Subcutaneous abdominal adipose tissue (tissue), 5 donors: ENCODE data around the gene EEF2K.

Experiments used
- H3K27ac ChIP-seq: one replicate; pipeline ENCODE4 v1.7.0; 2013; ENCODE audit warnings: low read depth, mild to moderate bottlenecking, inconsistent platforms, low read length, moderate library complexity
- H3K27me3 ChIP-seq, 5 donors: one replicate each; pipeline ENCODE4 v1.7.0; 2013; ENCODE audit warnings: low read length in 5 of 5, inconsistent platforms in 1 of 5; ENCODE audit not compliant: control insufficient read depth in 5 of 5, insufficient read depth in 4 of 5
- H3K36me3 ChIP-seq, 5 donors: one replicate each; pipeline ENCODE4 v1.7.0; 2013; ENCODE audit warnings: low read length in 5 of 5; ENCODE audit not compliant: control insufficient read depth in 5 of 5, insufficient read depth in 5 of 5
- H3K4me1 ChIP-seq, 5 donors: one replicate each; pipeline ENCODE4 v1.7.0; 2013; ENCODE audit warnings: low read length in 5 of 5, mild to moderate bottlenecking in 3 of 5, moderate library complexity in 1 of 5; ENCODE audit not compliant: control insufficient read depth in 5 of 5, insufficient read depth in 5 of 5
- H3K4me3 ChIP-seq, 5 donors: one replicate each; pipeline ENCODE4 v1.7.0; 2013; ENCODE audit warnings: low read length in 5 of 5, low read depth in 1 of 5
- H3K9ac ChIP-seq, 5 donors: one replicate each; pipeline ENCODE4 v1.7.0; 2013; ENCODE audit warnings: low read length in 5 of 5, mild to moderate bottlenecking in 4 of 5, moderate library complexity in 3 of 5
- H3K9me3 ChIP-seq, 5 donors: one replicate each; pipeline ENCODE4 v1.7.0; 2013; ENCODE audit warnings: low read length in 5 of 5; ENCODE audit not compliant: control insufficient read depth in 5 of 5
- donor health status: healthy.
- donor health status: healthy.
- donor health status: healthy.
- donor health status: healthy.
- donor health status: healthy.

Gene EEF2K

DNA sequence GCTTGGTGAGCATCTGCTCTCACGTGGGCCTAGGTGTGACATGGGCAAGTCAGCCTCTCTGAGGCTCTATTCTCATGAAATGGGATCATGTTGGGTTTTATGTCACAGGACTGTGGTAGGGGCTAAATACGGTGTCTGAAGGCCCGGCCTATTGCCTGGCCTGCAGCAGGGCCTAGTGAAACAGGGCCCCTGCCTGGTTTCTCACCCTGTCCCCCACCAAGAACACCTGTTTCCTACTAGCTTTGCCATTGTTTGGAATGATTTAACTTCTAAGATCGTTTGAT, 120.2 kb downstream of the EEF2K start:
- Histone ChIP-seq H3K4me3 (no peak overlapping the region), H3K4me1 (peaks cover 0 to 15% (median 7%) of the 10 kb centered on the region in 5 donors), H3K9me3 (no peaks in the 10 kb centered on the region), H3K9ac (no peak overlapping the region), H3K27me3 (no peaks in the 10 kb centered on the region), H3K27ac (no peak overlapping the region), H3K36me3 (peaks cover 0 to 81% (median 65%) of the 10 kb centered on the region in 5 donors)

DNA sequence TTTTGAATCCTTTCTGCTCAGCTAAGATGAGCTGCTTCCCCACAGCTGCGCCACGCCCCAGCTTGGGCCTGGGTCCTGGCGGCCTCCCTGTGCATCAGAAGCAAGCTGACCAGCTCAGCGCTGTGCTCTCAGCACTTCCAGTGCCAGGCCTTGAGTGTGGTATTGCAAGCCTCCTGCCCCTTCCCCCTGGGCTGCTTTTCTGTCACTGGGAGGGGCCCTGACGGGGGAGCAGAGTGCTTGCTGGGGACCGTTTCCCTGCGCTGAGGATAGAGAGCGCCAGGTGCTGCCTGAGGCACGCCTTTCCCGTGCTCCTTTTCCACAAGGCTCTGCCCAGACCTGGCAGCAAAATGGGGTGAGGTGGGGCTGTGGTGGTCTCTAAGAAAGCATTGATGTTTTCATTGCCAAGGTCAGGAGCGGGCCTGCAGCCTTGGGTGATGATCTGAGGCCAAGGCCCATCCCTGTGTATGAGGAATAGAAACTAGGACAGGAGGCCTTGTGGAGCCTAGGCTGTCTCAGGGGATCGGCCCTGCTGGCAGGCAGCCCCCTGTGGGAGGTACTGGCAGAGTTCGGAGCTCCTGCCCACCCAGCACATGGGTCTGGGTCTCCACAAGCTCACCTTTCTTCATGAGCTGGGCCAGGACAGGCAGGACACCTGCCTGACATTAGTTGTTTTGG, 120.8 kb downstream of the EEF2K start:
- H3K9ac ChIP-seq, result peak overlapping the region in 1 of 5 donors; percentile 11

DNA sequence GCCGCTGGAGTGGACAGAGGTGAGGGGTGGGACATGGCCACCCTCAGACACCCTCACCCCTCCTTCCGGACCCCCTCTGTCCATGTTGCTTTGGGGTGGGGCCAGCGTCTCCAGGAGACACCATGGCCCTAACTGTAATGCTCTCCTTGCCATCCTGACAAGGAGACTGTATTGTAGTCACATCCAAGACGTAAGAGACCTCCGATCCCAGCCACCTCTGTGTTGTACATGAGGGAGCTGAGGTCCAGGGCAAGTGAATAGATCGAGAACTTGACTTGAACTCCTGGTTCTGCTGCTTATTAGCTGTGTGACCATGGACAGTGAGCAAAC, 121.3 kb downstream of the EEF2K start:
- peaks cover 0 to 11% (median 7%) of the 10 kb centered on the region in 5 donors for H3K4me1 ChIP-seq
- H3K27ac ChIP-seq, result no peak overlapping the region
- H3K9ac ChIP-seq, result no peak overlapping the region
- H3K9me3 ChIP-seq, result no peaks in the 10 kb centered on the region
- no peaks in the 10 kb centered on the region for H3K27me3 ChIP-seq
- H3K36me3 ChIP-seq, result peaks cover 11 to 82% (median 68%) of the 10 kb centered on the region in 5 donors
- no peak overlapping the region for H3K4me3 ChIP-seq

More for the DNA sequence above, 120.8 kb downstream of the EEF2K start:
- Histone ChIP-seq H3K36me3 (peaks cover 6 to 82% (median 68%) of the 10 kb centered on the region in 5 donors), H3K9me3 (no peaks in the 10 kb centered on the region), H3K27ac (no peak overlapping the region), H3K4me1 (peaks cover 0 to 11% (median 7%) of the 10 kb centered on the region in 5 donors), H3K27me3 (no peaks in the 10 kb centered on the region), H3K4me3 (no peak overlapping the region)

DNA sequence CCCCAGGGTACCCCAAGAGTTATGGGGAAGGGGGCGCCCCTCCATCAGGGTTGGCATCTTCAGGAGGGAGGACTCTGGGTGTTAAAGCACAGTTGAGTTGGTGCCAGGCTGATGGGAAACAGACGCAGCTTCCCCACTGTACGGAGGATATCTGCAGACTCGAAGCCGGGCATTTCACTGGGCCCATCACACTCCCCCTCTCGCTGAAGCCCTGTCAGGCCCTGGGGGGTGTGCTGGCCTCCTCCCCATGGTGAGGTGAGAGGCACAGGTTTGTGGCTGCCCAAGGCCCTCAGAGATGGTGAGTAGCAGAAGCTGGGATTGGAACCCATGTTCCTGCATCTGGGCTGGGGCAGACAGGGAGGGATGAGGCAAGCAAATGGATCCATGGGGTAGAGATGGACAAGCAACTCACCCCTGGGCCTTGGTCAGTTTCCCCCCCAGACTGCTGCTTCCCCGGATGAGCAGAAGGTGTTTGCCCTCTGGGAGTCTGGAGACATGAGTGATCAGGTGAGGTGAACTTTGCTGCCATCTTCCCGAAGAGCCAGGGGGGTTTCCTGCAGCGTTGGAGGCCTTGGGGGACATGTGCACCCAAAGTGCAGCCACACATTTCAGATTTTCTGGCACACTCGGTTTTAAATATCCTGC, 122.1 kb downstream of the EEF2K start:
- H3K27me3 ChIP-seq, result no peaks in the 10 kb centered on the region
- no peak overlapping the region for H3K27ac ChIP-seq
- peaks cover 14 to 84% (median 64%) of the 10 kb centered on the region in 5 donors for H3K36me3 ChIP-seq
- H3K4me3 ChIP-seq, result no peak overlapping the region
- peaks cover 0 to 11% (median 7%) of the 10 kb centered on the region in 5 donors for H3K4me1 ChIP-seq
- H3K9ac ChIP-seq, result peak overlapping the region in 1 of 5 donors; percentile 14
- no peaks in the 10 kb centered on the region for H3K9me3 ChIP-seq

DNA sequence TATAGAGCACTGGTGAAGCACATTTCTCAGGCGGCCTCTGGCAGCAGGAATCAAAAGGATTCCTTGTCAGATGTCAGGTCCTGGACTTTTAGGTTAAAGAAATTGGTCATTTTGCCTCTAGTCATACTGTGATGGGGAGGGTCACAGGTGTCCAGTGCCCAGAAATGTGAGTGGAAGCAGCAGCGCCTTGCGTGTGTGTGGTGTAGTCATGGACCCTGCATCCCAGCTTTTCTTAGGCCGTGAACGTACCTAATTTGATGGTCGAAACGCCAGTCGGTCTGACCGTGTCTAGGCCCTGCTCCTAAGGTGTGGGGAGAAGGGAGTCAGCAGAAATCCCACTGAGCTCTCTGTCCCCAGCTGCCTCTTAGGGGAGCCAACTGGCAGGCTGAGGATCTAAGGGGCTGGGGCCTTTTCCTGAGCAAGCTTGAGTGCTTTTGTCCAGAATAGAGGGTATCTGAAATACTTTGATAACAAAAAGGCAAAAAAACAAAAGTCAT, 123.2 kb downstream of the EEF2K start:
- H3K27ac ChIP-seq, result no peak overlapping the region
- H3K9ac ChIP-seq, result no peak overlapping the region
- H3K9me3 ChIP-seq, result no peaks in the 10 kb centered on the region
- peaks cover 20 to 81% (median 67%) of the 10 kb centered on the region in 5 donors for H3K36me3 ChIP-seq
- no peaks in the 10 kb centered on the region for H3K27me3 ChIP-seq
- no peak overlapping the region for H3K4me3 ChIP-seq
- H3K4me1 ChIP-seq, result peaks cover 0 to 11% (median 7%) of the 10 kb centered on the region in 5 donors

DNA sequence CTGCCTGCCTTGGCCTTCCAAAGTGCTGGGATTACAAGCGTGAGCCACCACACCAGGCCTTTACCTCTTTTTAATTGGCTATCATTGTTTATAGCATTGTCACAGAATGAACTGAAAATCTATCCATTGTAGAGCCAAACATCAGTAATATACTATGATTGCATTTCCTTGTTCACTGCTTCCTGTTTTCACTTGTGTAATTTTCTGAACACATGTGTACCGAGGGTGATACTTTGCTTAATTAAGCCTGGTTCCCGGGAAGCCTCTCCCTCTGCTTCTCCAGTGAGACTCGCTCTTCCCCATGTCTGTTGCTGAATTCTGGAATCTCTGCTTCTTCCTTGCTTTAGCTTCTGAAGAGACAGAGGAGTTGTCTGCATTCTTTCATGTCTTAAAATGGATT, 124.2 kb downstream of the EEF2K start:
- no peak overlapping the region for H3K9ac ChIP-seq
- H3K27me3 ChIP-seq, result no peaks in the 10 kb centered on the region
- H3K36me3 ChIP-seq, result peaks cover 28 to 81% (median 66%) of the 10 kb centered on the region in 5 donors
- peaks cover 0 to 11% (median 7%) of the 10 kb centered on the region in 5 donors for H3K4me1 ChIP-seq
- no peak overlapping the region for H3K27ac ChIP-seq
- no peaks in the 10 kb centered on the region for H3K9me3 ChIP-seq
- H3K4me3 ChIP-seq, result no peak overlapping the region

DNA sequence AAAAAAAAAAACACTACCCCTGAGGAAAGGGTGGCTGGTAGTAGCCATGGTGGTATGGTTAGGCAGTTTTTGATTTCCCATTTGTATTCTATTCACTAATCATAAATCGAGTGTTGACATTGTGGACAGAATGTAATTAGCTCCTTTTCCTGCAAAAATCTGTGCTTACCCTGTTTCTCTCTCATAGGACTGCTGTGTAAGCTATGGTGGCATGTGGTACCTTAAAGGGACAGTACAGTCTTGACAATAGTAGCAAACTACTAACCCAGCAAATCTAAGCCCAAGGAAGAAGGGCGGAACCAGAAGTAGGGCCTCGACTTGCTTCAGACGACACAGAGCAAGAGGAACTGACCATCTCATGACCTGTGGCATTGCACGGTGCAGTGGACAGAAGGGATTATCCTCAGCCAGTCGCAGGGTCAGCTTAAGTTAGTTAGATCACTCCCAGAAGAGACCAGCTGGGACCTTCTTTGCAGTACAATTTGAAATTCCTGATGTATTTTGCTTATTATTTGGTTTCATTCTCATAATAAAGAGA, 127.4 kb downstream of the EEF2K start:
- Histone ChIP-seq H3K4me3 (no peak overlapping the region), H3K9ac (no peak overlapping the region), H3K9me3 (peaks cover 0 to 9% (median 5%) of the 10 kb centered on the region in 5 donors), H3K4me1 (peaks cover 0 to 6% (median 0%) of the 10 kb centered on the region in 5 donors), H3K27me3 (no peaks in the 10 kb centered on the region), H3K27ac (no peak overlapping the region), H3K36me3 (peaks cover 38 to 59% (median 46%) of the 10 kb centered on the region in 5 donors)

DNA sequence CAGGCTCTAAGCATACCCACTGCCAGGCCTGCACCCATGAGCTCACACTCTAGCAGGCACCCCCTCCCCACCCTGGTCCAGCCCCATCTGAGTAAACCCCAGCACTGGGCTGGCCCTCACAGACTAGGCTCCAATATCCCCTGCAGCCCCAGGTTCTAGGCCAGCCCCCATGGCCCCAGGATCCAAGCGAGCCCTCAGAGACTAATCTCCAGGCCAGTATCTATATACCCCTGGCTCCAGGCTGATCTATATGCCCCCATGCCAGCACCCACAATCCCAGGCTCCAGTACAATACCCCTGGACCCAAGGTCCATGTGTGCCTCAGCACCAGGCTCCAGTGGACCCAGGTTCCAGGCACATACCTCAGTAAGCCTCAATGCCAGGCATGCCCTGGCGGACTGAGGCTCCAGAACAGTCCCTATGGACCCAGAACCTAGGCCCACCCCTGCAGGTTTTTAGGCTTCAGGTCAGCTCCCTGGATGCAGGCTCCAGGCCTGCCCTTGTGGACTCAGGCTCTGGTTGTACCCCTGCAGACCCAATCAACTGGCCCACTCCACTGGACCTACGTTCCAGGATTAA, 129.7 kb downstream of the EEF2K start:
- Histone ChIP-seq H3K4me3 (no peak overlapping the region), H3K9ac (no peak overlapping the region), H3K27me3 (no peaks in the 10 kb centered on the region), H3K36me3 (peaks cover 37 to 47% (median 38%) of the 10 kb centered on the region in 5 donors), H3K4me1 (no peaks in the 10 kb centered on the region), H3K9me3 (peaks cover 0 to 9% (median 5%) of the 10 kb centered on the region in 5 donors), H3K27ac (no peak overlapping the region)

DNA sequence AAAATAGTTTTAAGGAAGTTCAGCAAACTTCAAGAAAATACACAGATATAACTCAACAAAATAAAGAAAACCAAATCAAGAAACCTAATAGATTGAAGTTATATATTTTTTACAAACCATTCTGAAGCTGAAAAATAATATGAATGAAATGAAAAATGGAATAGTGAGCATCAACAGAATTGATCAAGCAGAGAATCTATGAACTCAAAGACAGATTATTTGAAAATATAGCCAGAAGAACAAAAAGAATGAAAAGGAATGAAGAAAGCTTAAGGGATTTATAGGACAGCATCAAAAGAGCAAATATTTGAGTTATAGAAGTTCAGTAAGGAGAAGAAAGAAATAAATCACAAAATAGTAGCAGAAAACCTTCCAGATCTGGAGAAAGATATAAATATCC, 130.5 kb downstream of the EEF2K start:
- Histone ChIP-seq H3K27ac (no peak overlapping the region), H3K9me3 (peaks cover 0 to 9% (median 5%) of the 10 kb centered on the region in 5 donors), H3K36me3 (peaks cover 35 to 41% (median 36%) of the 10 kb centered on the region in 5 donors), H3K4me1 (no peaks in the 10 kb centered on the region), H3K4me3 (no peak overlapping the region), H3K9ac (no peak overlapping the region), H3K27me3 (no peaks in the 10 kb centered on the region)

DNA sequence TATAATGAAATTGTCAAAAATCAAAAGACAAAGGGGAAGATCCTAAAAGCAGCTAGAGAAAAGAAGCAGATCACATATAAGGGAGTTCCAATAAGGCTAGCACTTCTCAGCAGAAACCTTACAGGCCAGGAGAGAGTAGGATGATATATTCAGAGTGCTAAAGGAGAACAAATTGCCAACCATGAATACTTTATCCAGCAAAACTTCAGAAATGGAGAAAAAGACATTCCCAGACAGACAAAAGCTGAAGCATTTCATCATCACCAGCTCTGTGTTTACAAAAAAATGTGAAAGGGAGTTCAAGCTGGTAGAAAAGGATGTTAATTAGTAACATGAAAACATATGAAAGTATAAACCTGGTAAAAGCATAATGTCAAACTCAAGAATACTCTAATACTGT, 131.0 kb downstream of the EEF2K start:
- H3K27me3 ChIP-seq, result no peaks in the 10 kb centered on the region
- no peak overlapping the region for H3K4me3 ChIP-seq
- no peaks in the 10 kb centered on the region for H3K4me1 ChIP-seq
- H3K9me3 ChIP-seq, result peaks cover 0 to 9% (median 5%) of the 10 kb centered on the region in 5 donors
- H3K9ac ChIP-seq, result no peak overlapping the region
- H3K36me3 ChIP-seq, result peaks cover 30 to 36% (median 31%) of the 10 kb centered on the region in 5 donors
- no peak overlapping the region for H3K27ac ChIP-seq
